Activated B cell treated with CpG ODN at 0.5 μM for 24 hours (primary cell): ENCODE measurements around the gene EEF1AKMT3. TPM values are rescaled to one million over a fixed set of nuclear protein-coding genes. Genes with fewer than 3 reads are reported as not detected.

Source experiments
- ATAC-seq: fragments of 200-7000 bp; cut with Tn5 transposase; one replicate; pipeline ENCODE4 v1.10.0; 2021; ENCODE audit warnings: low read depth, mild to moderate bottlenecking, moderate library complexity
- CTCF ChIA-PET: fragments of 350-600 bp; sonication (Branson Sonifier 250); formaldehyde crosslinking; loops from one replicate; lab custom pipeline; 2021; ENCODE audit warnings: antibody characterized with exemption; lab: Charles Lee
- POLR2A ChIA-PET: fragments of 350-600 bp; sonication (Branson Sonifier 250); formaldehyde crosslinking; loops from one replicate; lab custom pipeline; 2021; ENCODE audit warnings: antibody characterized with exemption; lab: Charles Lee
- DNase-seq: peaks from one replicate; pipeline ENCODE4 v3.0.0; 2022
- H3K27ac Mint-ChIP-seq: one replicate; pipeline ENCODE4 v1.8.0; 2020; ENCODE audit warnings: mixed read lengths
- H3K27me3 Mint-ChIP-seq: one replicate; pipeline ENCODE4 v1.8.0; 2021; ENCODE audit warnings: mixed read lengths
- H3K36me3 Mint-ChIP-seq: one replicate; pipeline ENCODE4 v1.8.0; 2021; ENCODE audit warnings: low read depth, mixed read lengths
- H3K4me1 Mint-ChIP-seq: one replicate; pipeline ENCODE4 v1.8.0; 2021; ENCODE audit warnings: mixed read lengths
- H3K4me3 Mint-ChIP-seq: one replicate; pipeline ENCODE4 v1.8.0; 2020; ENCODE audit warnings: mild to moderate bottlenecking, mixed read lengths
- H3K9me3 Mint-ChIP-seq: one replicate; pipeline ENCODE4 v1.8.0; 2020; ENCODE audit warnings: mixed read lengths
- CTCF ChIP-seq: fragments of 200-600 bp; IDR thresholded peaks from one replicate; pipeline ENCODE4 v1.8.0; 2022; ENCODE audit warnings: antibody characterized with exemption, mild to moderate bottlenecking
- intact Hi-C: fragments of 100-400 bp; cut with micrococcal nuclease; formaldehyde crosslinking; loops from one replicate; pipeline ENCODE4 v1.15.1; 2024
- total RNA-seq: library from RNA; stranded (reverse); gene quantifications from 2 replicates; pipeline ENCODE4 v1.2.3, GENCODE V29; 2022

EEF1AKMT3 gene
- total RNA-seq, 1 donor from 2014 or later, result 0.60 TPM

- peaks cover 13% of the 10 kb centered on the region for H3K27me3 Mint-ChIP-seq
- ATAC-seq, result no peak
- POLR2A ChIA-PET, result interaction anchor here (1.3 kb wide), 1 partner anchor 10 kb away, joined by 4 read pairs; the partner anchor contains the start of genes EEF1AKMT3 and METTL1
- CTCF ChIA-PET, result interaction anchor here (1.1 to 1.4 kb wide), 2 partner anchors 19 to 21 kb away, joined by 3 read pairs; no protein-coding TSS in a partner anchor
- TF ChIP-seq CTCF, result no peak
- H3K4me1 Mint-ChIP-seq, result peaks cover 47% of the 10 kb centered on the region
- H3K27ac Mint-ChIP-seq, result no peak overlapping the region
- intact Hi-C loops, result no loop called here
- H3K36me3 Mint-ChIP-seq, result peaks cover 32% of the 10 kb centered on the region
- no peak for DNase-seq
- no peak overlapping the region for H3K4me3 Mint-ChIP-seq
- H3K9me3 Mint-ChIP-seq, result no peaks in the 10 kb centered on the region
These were observed 10.0 kb upstream of the EEF1AKMT3 start for GRCh38 chr12:57762463-57762862.

GRCh38 chr12:57763881-57764661, 8.3 kb upstream of the EEF1AKMT3 start:
- Mint-ChIP-seq H3K27me3 (peaks cover 13% of the 10 kb centered on the region), H3K4me1 (peaks cover 40% of the 10 kb centered on the region), H3K4me3 (peak overlapping the region; percentile 44), H3K36me3 (peaks cover 29% of the 10 kb centered on the region), H3K9me3 (no peaks in the 10 kb centered on the region), H3K27ac (peak overlapping the region; percentile 12)
- intact Hi-C loops, result loop anchor here (2.0 kb wide), 1 partner anchor 19 kb away; the partner anchor contains the start of gene TSFM
- CTCF ChIA-PET, result interaction anchor here (1.3 to 4.7 kb wide), 2 partner anchors 7 to 141 kb away, joined by 7 to 20 read pairs; no protein-coding TSS in a partner anchor
- POLR2A ChIA-PET, result interaction anchor here (0.7 to 6.7 kb wide), 3 partner anchors 8 to 171 kb away, joined by 3 to 34 read pairs (median 4); partner anchors contain the start of genes CDK4 and MARCHF9
- no peak for ATAC-seq
- TF ChIP-seq CTCF, result no peak
- no peak for DNase-seq

- Mint-ChIP-seq H3K4me1 (peaks cover 35% of the 10 kb centered on the region), H3K36me3 (peaks cover 29% of the 10 kb centered on the region), H3K27ac (no peak overlapping the region), H3K9me3 (no peaks in the 10 kb centered on the region), H3K27me3 (peaks cover 13% of the 10 kb centered on the region), H3K4me3 (peak overlapping the region; percentile 89)
- POLR2A ChIA-PET, result interaction anchor here (0.6 to 6.7 kb wide), 4 partner anchors 8 to 1791 kb away, joined by 3 to 34 read pairs (median 4); partner anchors contain the start of genes CDK4, MARCHF9 and RAB5B
- no peak for TF ChIP-seq CTCF
- intact Hi-C loops, result loop anchor here (2.0 kb wide), 1 partner anchor 18 kb away; the partner anchor contains the start of gene TSFM
- CTCF ChIA-PET, result interaction anchor here (1.3 to 4.7 kb wide), 2 partner anchors 8 to 140 kb away, joined by 7 to 20 read pairs; no protein-coding TSS in a partner anchor
- DNase-seq (no peak), ATAC-seq (peak; percentile 13)
These were observed 7.8 kb upstream of the EEF1AKMT3 start for GRCh38 chr12:57764662-57765002.

- Mint-ChIP-seq H3K4me3 (peak overlapping the region; percentile 89), H3K36me3 (peaks cover 29% of the 10 kb centered on the region), H3K9me3 (no peaks in the 10 kb centered on the region), H3K4me1 (peaks cover 32% of the 10 kb centered on the region), H3K27me3 (peaks cover 13% of the 10 kb centered on the region), H3K27ac (no peak overlapping the region)
- intact Hi-C loops, result loop anchor here (2.0 kb wide), 1 partner anchor 18 kb away; the partner anchor contains the start of gene TSFM
- ChIA-PET POLR2A (interaction anchor here (0.6 to 6.7 kb wide), 4 partner anchors 9 to 1791 kb away, joined by 3 to 34 read pairs (median 3); partner anchors contain the start of genes CDK4, MARCHF9 and RAB5B), CTCF (interaction anchor here (1.3 to 4.7 kb wide), 2 partner anchors 8 to 139 kb away, joined by 7 to 20 read pairs; no protein-coding TSS in a partner anchor)
- ATAC-seq, result peak; percentile 83
- DNase-seq, result peak; percentile 47
- no peak for TF ChIP-seq CTCF
These were observed 7.3 kb upstream of the EEF1AKMT3 start for GRCh38 chr12:57765003-57765697.
